ENCODE data around the gene RGS1. TPM values are rescaled to one million over a fixed set of nuclear protein-coding genes. Genes with fewer than 3 reads are reported as not detected.

Gene RGS1, protein sequence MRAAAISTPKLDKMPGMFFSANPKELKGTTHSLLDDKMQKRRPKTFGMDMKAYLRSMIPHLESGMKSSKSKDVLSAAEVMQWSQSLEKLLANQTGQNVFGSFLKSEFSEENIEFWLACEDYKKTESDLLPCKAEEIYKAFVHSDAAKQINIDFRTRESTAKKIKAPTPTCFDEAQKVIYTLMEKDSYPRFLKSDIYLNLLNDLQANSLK
- total RNA-seq: not detected in 2 replicates

GRCh38 chr1:192575499-192576189 lies at the start of gene RGS1:
Gene RGS1, plus strand, starts transcription at chr1:192575773. Its CDS starts 20 bp downstream, at chr1:192575793.

Other genes starting within 250 kb of the RGS1 start
- not detected in 2 replicates for gene RGS13, start 60.4 kb downstream of the RGS1 start, total RNA-seq
- 7.1 and 9.9 TPM in 2 replicates for gene RGS2, start 233.3 kb downstream of the RGS1 start, total RNA-seq

Data from bronchus fibroblast of lung (primary cell).